ENCODE data around the gene FHIT.

Gene FHIT

DNA sequence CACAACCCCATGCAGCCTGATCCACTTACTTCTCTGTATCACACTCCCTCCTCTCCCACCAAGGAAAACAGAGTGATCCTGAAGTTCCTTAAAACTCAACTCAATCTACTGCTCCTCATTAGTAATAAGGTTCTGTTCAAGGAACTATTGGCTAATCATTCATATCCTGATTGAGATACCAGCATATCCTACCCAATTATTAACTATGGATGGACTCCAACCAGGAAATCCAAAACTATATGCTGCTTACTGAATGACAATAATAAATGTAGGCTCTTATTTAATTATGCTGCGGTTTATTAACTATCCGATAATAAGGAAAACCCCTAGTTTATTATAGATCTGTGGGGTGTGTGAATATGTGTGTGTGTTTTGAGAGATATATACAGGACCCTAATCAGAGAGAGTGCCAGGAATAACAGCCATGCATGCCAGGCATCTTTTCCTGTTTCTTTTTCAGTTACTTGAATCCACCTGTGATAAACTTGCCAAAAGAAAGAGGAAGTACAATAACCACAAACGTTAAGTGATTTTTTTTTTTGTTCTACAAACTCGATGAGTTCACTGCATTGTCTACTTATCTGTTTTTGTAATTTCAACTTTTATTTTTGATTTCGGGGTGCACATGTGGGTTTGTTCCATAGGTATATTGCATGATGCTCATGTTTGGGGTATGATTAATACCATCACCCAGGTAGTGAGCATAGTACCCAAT, 1169.7 kb downstream of the FHIT start:
- H3K27ac ChIP-seq, result no peak overlapping the region
- CTCF ChIA-PET, result no interaction called here
- TF ChIP-seq, protein P1, sequence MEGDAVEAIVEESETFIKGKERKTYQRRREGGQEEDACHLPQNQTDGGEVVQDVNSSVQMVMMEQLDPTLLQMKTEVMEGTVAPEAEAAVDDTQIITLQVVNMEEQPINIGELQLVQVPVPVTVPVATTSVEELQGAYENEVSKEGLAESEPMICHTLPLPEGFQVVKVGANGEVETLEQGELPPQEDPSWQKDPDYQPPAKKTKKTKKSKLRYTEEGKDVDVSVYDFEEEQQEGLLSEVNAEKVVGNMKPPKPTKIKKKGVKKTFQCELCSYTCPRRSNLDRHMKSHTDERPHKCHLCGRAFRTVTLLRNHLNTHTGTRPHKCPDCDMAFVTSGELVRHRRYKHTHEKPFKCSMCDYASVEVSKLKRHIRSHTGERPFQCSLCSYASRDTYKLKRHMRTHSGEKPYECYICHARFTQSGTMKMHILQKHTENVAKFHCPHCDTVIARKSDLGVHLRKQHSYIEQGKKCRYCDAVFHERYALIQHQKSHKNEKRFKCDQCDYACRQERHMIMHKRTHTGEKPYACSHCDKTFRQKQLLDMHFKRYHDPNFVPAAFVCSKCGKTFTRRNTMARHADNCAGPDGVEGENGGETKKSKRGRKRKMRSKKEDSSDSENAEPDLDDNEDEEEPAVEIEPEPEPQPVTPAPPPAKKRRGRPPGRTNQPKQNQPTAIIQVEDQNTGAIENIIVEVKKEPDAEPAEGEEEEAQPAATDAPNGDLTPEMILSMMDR (conservative IDR thresholded peaks at IDR 0.05; ENCODE audit: low read depth), result no peak

DNA sequence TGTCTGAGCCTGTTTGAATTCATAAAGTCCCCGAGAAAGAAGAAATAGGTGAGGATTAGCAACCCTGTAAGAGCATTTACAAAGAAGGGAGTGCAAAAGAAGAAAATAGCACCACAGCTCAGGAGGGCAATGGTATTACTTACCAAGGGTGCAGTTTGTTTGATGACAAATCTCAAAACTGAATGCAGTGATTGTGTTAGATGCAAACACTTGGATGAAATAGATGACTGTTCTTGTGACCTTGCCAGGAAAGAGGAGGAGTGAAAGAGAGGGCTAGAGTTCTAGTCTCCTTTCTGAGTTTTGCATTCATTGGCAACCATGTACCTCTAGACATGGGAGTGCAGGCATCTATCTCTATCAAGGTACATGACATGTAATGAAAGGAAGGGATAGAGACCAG, 1170.6 kb downstream of the FHIT start:
- TF ChIP-seq, protein P1 (conservative IDR thresholded peaks at IDR 0.05; ENCODE audit: low read depth), result no peak
- no peak overlapping the region for H3K27ac ChIP-seq
- no peak for DNase-seq (ENCODE audit: low spot score)
- ChIA-PET CTCF (no interaction called here), POLR2A (ENCODE audit: low non-redundant PET) (no interaction called here)

More for the DNA sequence above, 1169.7 kb downstream of the FHIT start:
- no peak for DNase-seq (ENCODE audit: low spot score)
- POLR2A ChIA-PET (ENCODE audit: low non-redundant PET), result no interaction called here

DNA sequence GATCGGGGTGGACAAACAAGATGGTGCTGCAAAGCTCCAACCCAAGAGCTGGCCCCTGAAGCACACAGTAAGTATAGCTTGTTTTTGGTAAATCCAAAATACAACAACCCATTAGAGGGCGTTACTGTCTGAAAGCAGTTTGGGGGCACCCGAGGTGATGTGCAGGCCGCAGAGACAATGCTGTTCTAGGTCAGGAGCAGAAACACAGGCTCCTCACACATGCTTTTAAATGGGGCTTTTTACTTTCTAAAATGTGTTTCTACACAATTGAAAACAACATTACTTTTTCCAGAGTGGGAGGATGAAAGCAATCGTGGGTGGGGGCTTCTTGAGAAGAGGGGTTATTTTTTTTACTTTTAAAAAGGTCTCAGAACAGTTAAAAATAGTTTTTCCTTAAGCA, 1172.2 kb downstream of the FHIT start:
- POLR2A ChIA-PET (ENCODE audit: low non-redundant PET), result no interaction called here
- CTCF ChIA-PET, result no interaction called here
- TF ChIP-seq, protein P1 (conservative IDR thresholded peaks at IDR 0.05; ENCODE audit: low read depth), result no peak
- no peak for DNase-seq (ENCODE audit: low spot score)
- H3K27ac ChIP-seq, result no peak overlapping the region

DNA sequence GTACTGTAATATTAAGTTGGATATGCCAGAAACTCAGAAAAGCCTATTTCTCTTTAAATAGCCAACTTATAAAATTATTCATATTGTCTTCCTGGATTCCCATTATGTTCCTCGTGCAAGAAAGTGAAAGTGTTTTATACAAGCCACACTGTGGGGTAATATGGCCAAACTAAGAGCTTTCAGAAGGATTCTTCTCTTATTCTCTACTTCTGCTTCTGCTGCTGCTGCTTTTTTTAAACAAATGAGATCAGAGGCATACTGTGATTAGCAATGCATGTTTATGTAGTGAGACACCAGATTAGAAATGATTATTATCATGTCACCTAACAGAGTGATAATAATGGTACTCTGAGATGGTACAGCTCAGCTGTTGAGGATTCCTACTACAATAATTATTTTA, 1174.9 kb downstream of the FHIT start:
- POLR2A ChIA-PET (ENCODE audit: low non-redundant PET), result no interaction called here
- CTCF ChIA-PET, result interaction anchor here (0.7 kb wide), 1 partner anchor 247 kb away, joined by 4 read pairs; no protein-coding TSS in a partner anchor
- TF ChIP-seq, protein P1 (conservative IDR thresholded peaks at IDR 0.05; ENCODE audit: low read depth), result no peak
- no peak for DNase-seq (ENCODE audit: low spot score)
- no peak overlapping the region for H3K27ac ChIP-seq

DNA sequence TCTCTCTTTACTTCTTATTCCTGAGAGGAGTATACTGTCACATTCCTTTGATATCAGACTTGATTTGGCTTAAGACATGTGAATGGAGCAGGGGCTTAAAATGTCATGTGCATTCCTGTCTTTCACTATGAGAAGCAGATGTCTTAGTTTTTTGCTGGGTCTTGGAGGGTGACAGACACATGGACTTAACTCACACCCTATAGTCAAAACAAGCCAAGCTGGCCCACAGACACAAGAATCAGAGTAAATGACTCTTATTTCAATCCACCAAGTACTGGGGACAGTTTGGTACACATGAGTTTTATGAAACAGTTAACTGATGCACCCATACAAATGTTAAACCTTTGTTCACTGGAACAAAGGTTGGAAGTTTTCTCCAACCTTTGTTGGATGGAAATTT, 1177.3 kb downstream of the FHIT start:
- POLR2A ChIA-PET (ENCODE audit: low non-redundant PET), result no interaction called here
- H3K27ac ChIP-seq, result no peak overlapping the region
- DNase-seq (ENCODE audit: low spot score), result no peak
- TF ChIP-seq, protein P1 (conservative IDR thresholded peaks at IDR 0.05; ENCODE audit: low read depth), result no peak
- CTCF ChIA-PET, result no interaction called here

DNA sequence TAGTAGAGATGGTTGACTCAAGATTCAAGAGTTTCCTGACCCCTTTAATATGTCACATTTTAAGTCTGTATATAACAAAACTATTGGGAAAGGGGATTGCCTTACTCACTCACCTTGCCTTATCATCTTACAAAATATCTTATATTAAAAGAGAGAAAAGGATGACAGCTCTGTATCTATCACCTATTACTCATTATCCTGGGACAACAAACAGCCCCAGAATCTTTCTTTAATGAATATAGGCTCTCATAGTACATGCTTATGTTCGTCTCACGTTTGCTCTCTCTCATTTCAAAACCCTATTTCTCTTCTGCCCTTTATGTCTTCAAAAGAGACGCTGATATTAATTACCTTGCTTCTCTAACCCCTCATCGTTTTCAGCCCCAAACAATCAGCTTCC, 1178.0 kb downstream of the FHIT start:
- POLR2A ChIA-PET (ENCODE audit: low non-redundant PET), result no interaction called here
- no peak for DNase-seq (ENCODE audit: low spot score)
- CTCF ChIA-PET, result no interaction called here
- H3K27ac ChIP-seq, result no peak overlapping the region
- TF ChIP-seq, protein P1 (conservative IDR thresholded peaks at IDR 0.05; ENCODE audit: low read depth), result no peak
